OCI-LY7 (cell line): ENCODE data around the gene ZNF592. TPM values are rescaled to one million over a fixed set of nuclear protein-coding genes. Genes with fewer than 3 reads are reported as not detected.

Experiments
- BruUV-seq: library from RNA; stranded (reverse); fragments of 400-500 nt; replicated peaks from 2 replicates; lab custom pipeline; 2021; lab: Mats Ljungman, UMichigan
- CTCF ChIA-PET: fragments of 300-600 bp; sonication (Branson Sonifier 250); formaldehyde crosslinking; loops from one replicate; lab custom pipeline; 2022; ENCODE audit warnings: antibody characterized with exemption; ENCODE audit not compliant: unreplicated experiment; lab: Charles Lee
- POLR2A ChIA-PET: fragments of 300-600 bp; sonication (Branson Sonifier 250); formaldehyde crosslinking; loops from one replicate; lab custom pipeline; 2022; ENCODE audit warnings: antibody characterized with exemption; lab: Charles Lee
- DNase-seq: peaks from one replicate; pipeline ENCODE4 v3.0.0-alpha.2; 2015; ENCODE audit warnings: low spot score
- H2AFZ ChIP-seq: fragments of 200-600 bp; sonication (generic), shearing (Covaris generic); 2 replicates; pipeline ENCODE4 v1.6.1; 2014; ENCODE audit warnings: mild to moderate bottlenecking, antibody characterized with exemption, low read length, moderate library complexity
- H3K27ac ChIP-seq: fragments of 200-600 bp; sonication (generic); 2 replicates; pipeline ENCODE4 v1.5.1; 2014; ENCODE audit warnings: mixed run types, low read depth, mild to moderate bottlenecking, moderate library complexity, low read length, inconsistent platforms; ENCODE audit not compliant: poor library complexity, severe bottlenecking
- H3K36me3 ChIP-seq: fragments of 200-600 bp; sonication (generic); 2 replicates; pipeline ENCODE4 v1.6.1; 2014; ENCODE audit warnings: mild to moderate bottlenecking, antibody characterized with exemption, low read length, moderate library complexity, mixed read lengths; ENCODE audit not compliant: insufficient read depth
- H3K4me1 ChIP-seq: fragments of 200-600 bp; sonication (generic); 2 replicates; pipeline ENCODE4 v1.5.1; 2014; ENCODE audit warnings: mild to moderate bottlenecking, low read length; ENCODE audit not compliant: insufficient read depth, poor library complexity, severe bottlenecking
- H3K4me2 ChIP-seq: fragments of 200-600 bp; sonication (generic); 2 replicates; pipeline ENCODE4 v1.6.1; 2014; ENCODE audit warnings: mild to moderate bottlenecking, low read length
- H3K4me3 ChIP-seq: fragments of 200-600 bp; sonication (generic); 2 replicates; pipeline ENCODE4 v1.5.1; 2014; ENCODE audit warnings: mild to moderate bottlenecking, low read depth, low read length; ENCODE audit not compliant: poor library complexity, severe bottlenecking
- H3K79me2 ChIP-seq: fragments of 200-600 bp; sonication (generic); 2 replicates; pipeline ENCODE4 v1.6.1; 2016; ENCODE audit warnings: low read depth, mild to moderate bottlenecking, low read length, moderate library complexity, mixed read lengths; ENCODE audit not compliant: insufficient read depth
- H3K9me2 ChIP-seq: fragments of 200-600 bp; sonication (generic); 2 replicates; pipeline ENCODE4 v1.6.1; 2016; ENCODE audit warnings: mild to moderate bottlenecking, low read length, mixed read lengths; ENCODE audit not compliant: insufficient read depth
- H3K9me3 ChIP-seq: fragments of 200-600 bp; sonication (generic); 2 replicates; pipeline ENCODE4 v1.6.1; 2014; ENCODE audit warnings: mild to moderate bottlenecking, mixed run types, low read length, mixed read lengths
- H4K20me1 ChIP-seq: fragments of 200-600 bp; sonication (generic); 2 replicates; pipeline ENCODE4 v1.6.1; 2014; ENCODE audit warnings: mild to moderate bottlenecking, antibody characterized with exemption, low read length, moderate library complexity, mixed read lengths; ENCODE audit not compliant: insufficient read depth
- CTCF ChIP-seq: fragments of 200-600 bp; sonication (generic); conservative IDR thresholded peaks from 2 replicates; pipeline ENCODE4 v1.5.1; 2014; ENCODE audit warnings: mild to moderate bottlenecking, antibody characterized with exemption, low read length, moderate library complexity, mixed read lengths
- EZH2phosphoT487 ChIP-seq: fragments of 200-600 bp; sonication (generic); IDR thresholded peaks from 2 replicates; pipeline ENCODE4 v1.6.1; 2018; ENCODE audit warnings: low read depth, borderline replicate concordance, mild to moderate bottlenecking, mixed run types, antibody characterized with exemption, low read length, moderate library complexity, mixed read lengths
- intact Hi-C: fragments of 100-400 bp; cut with micrococcal nuclease; formaldehyde crosslinking; loops from one replicate; pipeline ENCODE4 v1.10.0; 2022; ENCODE audit not compliant: unreplicated experiment
- total RNA-seq, 2 experiments: library from RNA; depleted of rRNA in 1 of 2; stranded (reverse); fragments of >200 nt in 1 of 2; shearing (Covaris generic) in 1 of 2; gene quantifications; 2 replicates each; pipeline ENCODE4 v1.2.3, GENCODE V29; 2014 to 2022

ZNF592 gene
- total RNA-seq, 2 experiments from 2014 or later = 23.0 to 41.3 TPM

- Histone ChIP-seq H3K9me2 (no peaks in the 10 kb centered on the region), H3K36me3 (no peaks in the 10 kb centered on the region), H3K9me3 (no peaks in the 10 kb centered on the region), H4K20me1 (no peaks in the 10 kb centered on the region), H3K4me2 (no peak overlapping the region), H3K79me2 (no peaks in the 10 kb centered on the region), H2AFZ (no peak overlapping the region), H3K27ac (no peak overlapping the region), H3K4me3 (no peak overlapping the region), H3K4me1 (no peaks in the 10 kb centered on the region)
- intact Hi-C loops = no loop called here
- no TSS peak for BruUV-seq
- TF ChIP-seq CTCF = no peak
- TF ChIP-seq EZH2phosphoT487 = no peak
- CTCF ChIA-PET = no interaction called here
- POLR2A ChIA-PET = interaction anchor here (0.9 kb wide), 1 partner anchor 222 kb away, joined by 3 read pairs; no protein-coding TSS in a partner anchor
- no peak for DNase-seq
These were observed 82.6 kb downstream of the ZNF592 start for GRCh38 chr15:84831028-84831427.

- no peak for DNase-seq
- Histone ChIP-seq H4K20me1 (no peaks in the 10 kb centered on the region), H3K4me3 (no peak overlapping the region), H2AFZ (no peak overlapping the region), H3K27ac (no peak overlapping the region), H3K9me2 (no peaks in the 10 kb centered on the region), H3K79me2 (no peaks in the 10 kb centered on the region), H3K36me3 (no peaks in the 10 kb centered on the region), H3K4me2 (no peak overlapping the region), H3K9me3 (no peaks in the 10 kb centered on the region), H3K4me1 (no peaks in the 10 kb centered on the region)
- intact Hi-C loops = no loop called here
- ChIA-PET CTCF (no interaction called here), POLR2A (no interaction called here)
- TF ChIP-seq CTCF (no peak), EZH2phosphoT487 (no peak)
- no TSS peak for BruUV-seq
These were observed 83.2 kb downstream of the ZNF592 start for GRCh38 chr15:84831613-84832012.

GRCh38 chr15:84832448-84833040, 84.2 kb downstream of the ZNF592 start:
- no peak overlapping the region for H3K4me2 ChIP-seq
- H2AFZ ChIP-seq = no peak overlapping the region
- intact Hi-C loops = no loop called here
- POLR2A ChIA-PET = interaction anchor here (0.6 kb wide), 1 partner anchor 43 kb away, joined by 3 read pairs; no protein-coding TSS in a partner anchor
- no peak overlapping the region for H3K27ac ChIP-seq
- H3K79me2 ChIP-seq = no peaks in the 10 kb centered on the region
- H3K9me3 ChIP-seq = no peaks in the 10 kb centered on the region
- no peaks in the 10 kb centered on the region for H3K9me2 ChIP-seq
- H3K36me3 ChIP-seq = no peaks in the 10 kb centered on the region
- H4K20me1 ChIP-seq = no peaks in the 10 kb centered on the region
- no peaks in the 10 kb centered on the region for H3K4me1 ChIP-seq
- CTCF ChIA-PET = no interaction called here
- no TSS peak for BruUV-seq
- no peak overlapping the region for H3K4me3 ChIP-seq
- TF ChIP-seq EZH2phosphoT487 (no peak), CTCF (no peak)
- no peak for DNase-seq
